Measurements from ENCODE around the gene PLD1. TPM values are rescaled to one million over a fixed set of nuclear protein-coding genes. Genes with fewer than 3 reads are reported as not detected.

PLD1 gene
- total and polyA plus RNA-seq, 2 of the 8 experiments (the other 6 are each of a cell fraction or from before 2014, with no cell fraction given), result 1.2 to 2.6 TPM

- TF ChIP-seq CHD7 (IDR thresholded peaks at IDR 0.05; ENCODE audit: insufficient replicate concordance, low read length), result no peak
- no peak for TF ChIP-seq BACH1 (IDR thresholded peaks at IDR 0.05; ENCODE audit: low read length)
- TF ChIP-seq SIRT6 (IDR thresholded peaks at IDR 0.05; ENCODE audit: low read length), result no peak
Observed at GRCh38 chr3:171569571-171570132, 240.6 kb downstream of the PLD1 start (continued).

Data from H1 (cell line).